KOPT-K1 (cell line): Measurements from ENCODE around the gene OVOL3.
"Not testable (repeated sequence)": the region's sequence is repeated elsewhere in the genome, so short reads cannot be mapped to it uniquely, and the experiment has no call there.

ENCODE experiments used
- H3K27ac ChIP-seq: fragments of 200-600 bp; sonication (generic); 2 replicates; pipeline ENCODE4 v1.5.1; 2016; ENCODE audit warnings: antibody characterized with exemption, mild to moderate bottlenecking, low read depth, low read length; ENCODE audit not compliant: poor library complexity, severe bottlenecking
- H3K36me3 ChIP-seq: fragments of 200-600 bp; sonication (generic); 2 replicates; pipeline ENCODE4 v1.5.1; 2017; ENCODE audit warnings: antibody characterized with exemption, mild to moderate bottlenecking, low read length, moderate library complexity; ENCODE audit not compliant: insufficient read depth
- H3K9me3 ChIP-seq: fragments of 200-600 bp; sonication (generic); 2 replicates; pipeline ENCODE4 v1.5.1; 2017; ENCODE audit warnings: antibody characterized with exemption, low read length, mild to moderate bottlenecking; ENCODE audit not compliant: insufficient read depth, poor library complexity, severe bottlenecking

OVOL3 gene

DNA sequence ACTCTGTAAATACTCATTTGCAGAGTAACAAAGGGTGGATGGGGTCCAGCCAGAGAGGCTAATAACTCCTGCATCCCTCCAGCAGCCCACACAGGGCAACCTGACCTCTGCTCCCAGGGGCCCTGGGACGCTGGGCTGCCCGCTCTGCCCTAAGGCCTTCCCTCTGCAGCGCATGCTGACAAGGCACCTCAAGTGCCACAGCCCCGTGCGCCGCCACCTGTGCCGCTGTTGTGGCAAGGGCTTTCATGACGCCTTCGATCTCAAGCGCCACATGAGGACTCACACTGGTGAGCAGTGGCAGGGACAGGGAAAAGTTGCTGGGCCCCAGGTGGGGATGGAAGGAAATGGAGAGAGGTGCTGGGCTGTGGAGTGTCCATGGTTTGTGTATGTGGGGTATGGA is 1.7 kb downstream of the OVOL3 start:
- Histone ChIP-seq H3K36me3 (peaks cover 35% of the 10 kb centered on the region; the same call in 1 of the 2 replicates), H3K27ac (no peak overlapping the region), H3K9me3 (no peaks in the 10 kb centered on the region)

DNA sequence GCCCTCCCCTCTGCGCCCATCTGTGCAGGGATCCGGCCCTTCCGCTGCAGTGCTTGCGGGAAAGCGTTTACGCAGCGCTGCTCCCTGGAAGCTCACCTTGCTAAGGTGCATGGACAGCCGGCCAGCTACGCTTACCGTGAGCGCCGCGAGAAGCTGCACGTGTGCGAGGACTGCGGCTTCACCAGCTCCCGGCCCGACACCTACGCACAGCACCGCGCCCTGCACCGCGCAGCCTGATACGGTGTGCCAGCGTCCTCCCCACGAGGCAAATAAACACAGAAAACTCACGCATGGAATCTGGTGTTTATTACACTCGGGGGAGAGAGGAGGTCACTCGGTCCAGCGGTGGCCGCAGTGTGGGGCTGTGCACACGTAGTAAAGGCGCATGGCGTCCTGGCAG is 2.5 kb downstream of the OVOL3 start:
- Histone ChIP-seq H3K36me3 (peaks cover 42% of the 10 kb centered on the region; the same call in 1 of the 2 replicates), H3K27ac (no peak overlapping the region), H3K9me3 (no peaks in the 10 kb centered on the region)

DNA sequence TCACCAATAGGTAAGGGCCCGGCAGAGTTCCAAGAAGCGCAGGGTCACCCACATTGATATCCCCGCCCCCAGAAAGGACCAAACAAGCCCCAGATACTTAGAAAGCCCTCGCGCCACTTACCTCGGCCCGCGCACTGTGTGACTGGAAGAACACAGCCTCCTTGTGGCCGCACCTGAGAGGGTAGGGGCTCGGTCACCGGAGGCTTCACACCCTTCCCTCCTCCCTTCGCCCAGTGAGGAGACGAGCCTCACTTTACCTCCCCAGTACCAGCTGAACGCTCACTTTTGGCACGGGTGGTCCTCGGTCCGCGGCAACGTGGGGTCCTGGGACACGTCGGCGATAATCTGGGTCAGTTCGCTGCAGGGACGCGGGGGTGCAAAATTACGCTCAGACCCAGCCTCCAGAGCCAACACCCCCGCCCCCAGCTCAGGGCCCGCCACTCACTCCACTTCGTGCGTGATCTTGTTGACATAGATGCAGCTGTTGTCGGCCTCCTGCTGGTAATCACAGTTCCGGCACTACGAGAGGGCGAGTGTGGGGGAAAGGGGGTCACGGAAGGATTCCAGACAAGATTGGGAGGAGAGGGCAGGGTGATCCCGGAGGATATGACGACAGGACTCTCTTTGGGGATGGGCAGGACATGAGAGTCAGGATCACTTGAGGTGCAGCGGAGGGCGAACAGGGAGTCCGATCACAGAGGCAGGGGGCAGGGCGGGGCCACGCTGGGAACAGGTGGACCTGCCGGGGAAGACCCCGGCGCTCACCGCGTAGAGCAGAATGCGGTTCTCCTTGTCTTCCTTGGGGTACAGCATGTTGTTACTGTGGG is 3.2 kb downstream of the OVOL3 start:
- H3K27ac ChIP-seq, result peak overlapping the region; percentile 68
- no peaks in the 10 kb centered on the region for H3K9me3 ChIP-seq
- H3K36me3 ChIP-seq, result peaks cover 49% of the 10 kb centered on the region

DNA sequence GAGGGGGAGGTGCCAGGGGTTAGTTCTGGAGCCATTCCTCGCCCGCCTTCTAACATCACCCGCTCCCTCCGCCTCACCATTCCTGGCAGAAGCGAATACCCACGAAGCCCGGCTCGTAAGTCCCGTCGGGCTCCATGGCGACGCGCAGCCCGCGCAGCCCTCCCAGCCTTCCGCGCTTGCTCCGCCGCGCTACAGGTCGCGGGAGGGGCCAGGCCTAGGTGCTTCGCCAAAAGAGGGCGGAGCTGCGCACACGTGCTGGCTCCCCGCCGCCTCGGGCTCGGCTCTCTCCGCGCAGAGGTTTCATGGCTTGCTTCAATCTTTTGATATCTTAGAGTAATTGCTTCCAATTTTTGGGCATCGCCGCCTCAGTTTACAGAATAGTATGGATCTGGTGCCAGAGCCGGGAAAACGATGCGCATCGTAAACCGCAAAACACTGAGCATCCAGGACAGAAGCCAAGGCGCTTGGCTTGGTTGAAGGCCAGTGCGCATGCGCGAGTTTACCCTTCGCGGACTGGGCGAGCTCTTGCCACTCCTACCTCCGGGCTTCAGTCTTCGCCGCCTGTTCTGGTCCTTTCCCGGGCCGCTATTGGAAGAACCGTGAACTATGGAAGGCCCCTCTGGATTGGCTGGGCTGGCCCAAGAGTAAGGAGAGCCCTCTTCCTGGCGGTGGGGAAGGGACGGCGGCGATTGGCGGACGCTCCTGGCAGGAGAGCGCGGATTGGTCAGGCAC is 3.9 kb downstream of the OVOL3 start, which contains the start of gene POLR2I:
POLR2I (minus strand) TSS at position 155 of the 732 bp plus-strand sequence; CDS start at position 136, 19 bp downstream.
- Histone ChIP-seq H3K36me3 (peaks cover 56% of the 10 kb centered on the region), H3K9me3 (no peaks in the 10 kb centered on the region), H3K27ac (peak within 1 kb of the TSS; percentile 68)

DNA sequence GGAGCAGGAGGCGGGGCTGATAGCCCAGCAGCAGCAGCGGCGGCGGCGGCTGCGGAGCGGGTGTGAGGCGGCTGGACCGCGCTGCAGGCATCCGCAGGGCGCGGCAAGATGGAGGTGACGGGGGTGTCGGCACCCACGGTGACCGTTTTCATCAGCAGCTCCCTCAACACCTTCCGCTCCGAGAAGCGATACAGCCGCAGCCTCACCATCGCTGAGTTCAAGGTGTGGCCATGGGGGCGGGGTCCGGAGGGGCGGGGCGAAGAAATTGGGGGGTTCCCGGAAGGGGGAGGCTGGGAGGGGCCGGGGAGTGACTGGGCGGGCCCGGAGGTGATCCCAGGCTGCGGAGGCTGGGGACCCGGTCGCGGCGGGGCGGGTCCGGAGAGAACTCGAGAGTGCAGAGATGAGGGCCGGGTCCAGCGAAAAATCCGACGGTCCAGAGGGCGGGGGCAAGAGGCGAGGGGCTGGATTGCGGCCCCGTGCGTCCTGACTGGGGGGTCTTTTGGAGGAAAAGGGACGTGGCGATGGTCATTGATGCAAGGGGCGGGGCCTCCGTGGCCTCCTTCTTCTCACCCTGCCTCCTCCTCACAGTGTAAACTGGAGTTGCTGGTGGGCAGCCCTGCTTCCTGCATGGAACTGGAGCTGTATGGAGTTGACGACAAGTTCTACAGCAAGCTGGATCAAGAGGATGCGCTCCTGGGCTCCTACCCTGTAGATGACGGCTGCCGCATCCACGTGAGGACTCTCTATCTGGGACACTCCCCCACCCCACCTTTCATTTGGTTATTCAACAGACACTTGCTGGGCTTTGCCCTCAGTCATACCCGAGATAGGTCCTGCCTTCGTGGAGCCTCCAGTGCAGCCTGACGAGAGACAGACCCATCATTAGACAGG is 4.8 kb downstream of the OVOL3 start, which contains the start of gene TBCB:
TBCB (plus strand) TSS at position 16 of the 891 bp plus-strand sequence; CDS start at position 109, 93 bp downstream.
- Histone ChIP-seq H3K27ac (peak within 1 kb of the TSS; percentile 68), H3K9me3 (no peaks in the 10 kb centered on the region), H3K36me3 (peaks cover 65% of the 10 kb centered on the region)

DNA sequence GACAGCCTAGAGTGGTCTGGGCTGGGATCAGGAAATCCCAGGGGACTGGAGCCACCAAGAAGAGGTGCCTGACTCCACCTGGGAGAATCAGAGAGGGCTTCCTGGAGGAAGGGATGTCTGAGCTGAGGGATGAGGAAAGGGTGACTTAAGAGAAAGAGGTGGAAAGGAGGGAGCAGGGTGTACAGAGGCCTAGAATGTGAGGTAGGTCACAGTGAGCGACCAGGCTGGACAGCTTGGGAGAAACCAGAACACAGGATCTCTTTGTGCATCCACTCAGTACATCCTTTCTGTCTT is 5.3 kb downstream of the OVOL3 start:
- no peaks in the 10 kb centered on the region for H3K9me3 ChIP-seq
- H3K27ac ChIP-seq, result peak overlapping the region; percentile 68
- H3K36me3 ChIP-seq, result peaks cover 65% of the 10 kb centered on the region

DNA sequence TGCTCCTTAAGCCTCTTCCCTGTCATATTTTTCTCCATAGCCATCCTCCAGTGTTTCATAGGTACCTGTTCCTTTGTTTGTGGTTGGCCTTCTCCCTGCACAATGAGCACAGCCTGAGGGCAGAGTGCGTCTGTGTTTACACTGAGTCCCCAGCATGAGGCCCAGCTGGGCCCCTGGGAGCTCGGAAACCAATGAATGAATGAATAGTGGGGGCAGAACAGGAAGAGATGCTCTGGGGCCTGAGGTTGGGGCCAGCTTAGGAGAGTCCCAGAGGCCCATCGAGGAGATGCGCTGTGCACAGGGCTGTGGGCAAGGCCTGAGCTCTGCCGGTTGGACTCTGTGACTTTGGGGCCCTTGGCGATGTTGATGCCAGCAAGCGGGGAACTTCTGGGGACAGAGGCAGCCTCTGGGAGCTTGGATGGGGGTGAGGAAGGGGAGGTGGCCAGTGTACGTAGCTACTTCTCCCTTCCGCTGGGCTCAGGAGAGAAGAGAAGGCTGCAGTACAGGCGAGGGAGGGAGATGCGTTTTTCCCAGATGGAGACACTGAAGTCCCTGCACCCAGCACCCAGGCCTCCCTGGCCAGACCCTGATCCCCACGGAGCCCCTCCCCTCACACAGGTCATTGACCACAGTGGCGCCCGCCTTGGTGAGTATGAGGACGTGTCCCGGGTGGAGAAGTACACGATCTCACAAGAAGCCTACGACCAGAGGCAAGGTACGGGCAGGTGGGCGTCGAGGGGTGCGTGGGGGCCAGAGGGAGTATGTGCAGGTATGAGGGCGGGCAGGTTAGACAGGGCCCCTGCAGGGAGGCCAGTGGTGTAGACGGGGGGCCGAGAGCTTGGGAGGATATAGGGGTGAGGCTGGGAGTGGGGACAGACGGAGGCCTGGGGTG is 9.4 kb downstream of the OVOL3 start:
- no peak overlapping the region for H3K27ac ChIP-seq
- no peaks in the 10 kb centered on the region for H3K9me3 ChIP-seq
- H3K36me3 ChIP-seq, result peaks cover 83% of the 10 kb centered on the region

DNA sequence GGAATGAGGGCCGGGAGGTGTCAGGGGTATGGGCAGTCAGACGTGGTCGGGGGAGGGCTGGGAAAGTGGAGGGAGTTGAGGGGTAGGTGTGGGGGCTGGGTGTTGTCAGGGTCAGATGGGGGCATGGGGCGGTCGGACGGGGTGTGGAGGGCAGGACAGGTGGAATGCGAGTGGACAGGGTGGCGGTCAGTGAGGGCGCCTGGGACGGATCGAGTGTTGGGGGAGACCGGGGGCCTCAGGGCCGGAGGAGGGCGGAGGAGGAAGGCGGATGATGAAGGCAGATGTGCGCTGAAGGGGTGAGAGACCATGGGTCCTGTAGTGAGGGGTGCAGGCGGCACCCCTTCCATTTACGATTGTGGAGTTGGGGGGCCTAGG is 10.0 kb downstream of the OVOL3 start:
- Histone ChIP-seq H3K9me3 (no peaks in the 10 kb centered on the region), H3K27ac (no peak overlapping the region), H3K36me3 (peaks cover 89% of the 10 kb centered on the region)

DNA sequence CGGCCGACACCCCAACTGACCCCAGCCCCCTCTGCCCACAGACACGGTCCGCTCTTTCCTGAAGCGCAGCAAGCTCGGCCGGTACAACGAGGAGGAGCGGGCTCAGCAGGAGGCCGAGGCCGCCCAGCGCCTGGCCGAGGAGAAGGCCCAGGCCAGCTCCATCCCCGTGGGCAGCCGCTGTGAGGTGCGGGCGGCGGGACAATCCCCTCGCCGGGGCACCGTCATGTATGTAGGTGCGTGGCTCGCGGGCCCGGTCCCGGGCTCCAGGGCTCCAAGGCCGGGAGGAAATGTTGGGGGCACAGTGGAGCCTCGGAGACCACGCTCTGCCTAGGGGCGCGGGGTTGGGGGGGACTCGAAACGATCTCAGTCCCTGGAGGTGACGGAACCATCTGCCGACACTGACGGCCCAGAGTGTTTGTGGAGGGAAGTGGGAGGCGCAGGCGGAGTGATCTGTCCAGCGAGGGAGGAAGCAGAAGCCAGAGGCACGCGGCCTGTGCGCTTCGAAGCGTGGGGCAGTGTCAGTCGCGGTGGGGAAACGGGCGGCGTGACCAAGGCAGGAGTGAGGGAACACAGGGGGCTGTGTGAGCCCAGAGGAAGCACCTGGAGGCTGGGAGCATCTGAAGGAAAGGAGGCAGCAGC is 10.7 kb downstream of the OVOL3 start:
- Histone ChIP-seq H3K9me3 (no peaks in the 10 kb centered on the region), H3K27ac (no peak overlapping the region), H3K36me3 (peaks cover 90% of the 10 kb centered on the region)

DNA sequence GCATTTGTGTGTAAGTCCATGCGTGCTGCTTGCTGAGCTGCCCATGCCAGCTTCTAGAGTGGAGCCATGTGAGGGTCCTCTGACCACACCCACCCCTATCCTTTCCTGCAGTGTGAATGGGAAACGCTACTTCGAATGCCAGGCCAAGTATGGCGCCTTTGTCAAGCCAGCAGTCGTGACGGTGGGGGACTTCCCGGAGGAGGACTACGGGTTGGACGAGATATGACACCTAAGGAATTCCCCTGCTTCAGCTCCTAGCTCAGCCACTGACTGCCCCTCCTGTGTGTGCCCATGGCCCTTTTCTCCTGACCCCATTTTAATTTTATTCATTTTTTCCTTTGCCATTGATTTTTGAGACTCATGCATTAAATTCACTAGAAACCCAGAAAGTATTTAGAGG is 14.6 kb downstream of the OVOL3 start:
- Histone ChIP-seq H3K36me3 (peaks cover 51% of the 10 kb centered on the region), H3K27ac (no peak overlapping the region), H3K9me3 (no peaks in the 10 kb centered on the region)

DNA sequence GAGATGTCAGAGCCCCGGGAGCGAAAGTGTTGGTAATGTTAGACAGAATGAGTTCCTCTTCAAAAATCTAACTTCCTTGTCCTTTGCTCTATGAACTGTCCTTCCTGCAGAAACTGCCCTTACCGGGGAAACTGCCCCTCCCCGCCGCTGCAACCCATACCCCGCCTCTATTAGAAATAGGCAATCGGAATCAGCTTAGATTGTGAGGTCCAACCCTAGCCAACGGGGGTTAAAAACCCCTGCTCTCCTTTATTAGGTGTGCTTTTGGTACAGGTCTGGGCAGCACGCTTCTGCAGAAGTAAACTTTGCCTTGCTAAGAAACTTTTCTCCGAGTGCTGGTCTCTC is 17.4 kb downstream of the OVOL3 start:
- Histone ChIP-seq H3K27ac (peak overlapping the region; percentile 66), H3K9me3 (no peaks in the 10 kb centered on the region)

DNA sequence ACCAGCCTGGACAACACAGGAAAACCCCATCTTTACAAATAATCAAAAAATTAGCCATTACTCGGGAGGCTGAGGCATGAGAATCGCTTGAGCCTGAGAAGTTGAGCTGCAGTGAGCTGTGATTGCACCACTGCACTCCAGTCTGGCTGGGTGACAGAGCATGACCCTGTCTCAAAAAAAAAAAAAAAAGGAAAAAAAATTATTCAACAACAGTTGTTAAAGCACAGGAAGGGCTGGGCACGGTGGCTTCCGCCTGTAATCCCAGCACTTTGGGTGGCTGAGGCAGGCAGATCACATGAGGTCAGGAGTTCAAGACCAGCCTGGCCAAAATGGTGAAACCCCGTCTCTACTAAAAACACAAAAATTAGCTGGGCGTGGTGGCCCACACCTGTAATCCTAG is 20.3 kb downstream of the OVOL3 start:
- not testable (repeated sequence) for H3K9me3 ChIP-seq, H3K36me3 ChIP-seq, H3K27ac ChIP-seq

More for the DNA sequence above, 17.4 kb downstream of the OVOL3 start:
- H3K36me3 ChIP-seq, result peaks cover 27% of the 10 kb centered on the region

DNA sequence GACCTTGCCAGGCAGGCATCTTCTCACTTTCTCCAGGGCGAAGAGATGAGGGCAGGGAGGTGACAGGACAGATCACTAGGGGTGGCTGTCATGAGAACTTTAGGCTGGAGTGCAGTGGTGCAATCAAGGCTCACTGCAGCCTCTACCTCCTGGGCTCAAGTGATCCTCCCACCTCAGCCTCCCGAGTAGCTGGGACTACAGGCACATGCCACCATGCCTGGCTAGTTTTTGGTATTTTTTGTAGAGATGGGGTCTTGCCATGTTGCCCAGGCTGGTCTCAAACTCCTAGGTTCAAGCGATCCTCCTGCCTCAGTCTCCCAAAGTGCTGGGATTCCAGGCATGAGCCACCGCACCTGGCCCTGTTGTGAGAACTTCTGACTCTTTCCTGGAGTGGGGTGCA is 23.9 kb downstream of the OVOL3 start:
- not testable (repeated sequence) for H3K9me3 ChIP-seq, H3K27ac ChIP-seq, H3K36me3 ChIP-seq
